PC-3 (cell line): ENCODE measurements around the gene PRDM11. TPM values are rescaled to one million over a fixed set of nuclear protein-coding genes. Genes with fewer than 3 reads are reported as not detected.

Experiments
- ATAC-seq: fragments of 200-7000 bp; cut with Tn5 transposase; 2 replicates; pipeline ENCODE4 v1.9.1; 2020; ENCODE audit warnings: mild to moderate bottlenecking, moderate library complexity
- BruUV-seq: library from RNA; stranded (reverse); fragments of 400-500 nt; replicated peaks from 2 replicates; lab custom pipeline; 2021; lab: Mats Ljungman, UMichigan
- CTCF ChIA-PET: fragments of 300-600 bp; sonication (Branson Sonifier 250); formaldehyde crosslinking; loops from one replicate; lab custom pipeline; 2022; ENCODE audit warnings: antibody characterized with exemption; lab: Charles Lee
- POLR2A ChIA-PET: fragments of 300-600 bp; sonication (Branson Sonifier 250); formaldehyde crosslinking; loops from one replicate; lab custom pipeline; 2022; ENCODE audit warnings: antibody characterized with exemption; ENCODE audit not compliant: unreplicated experiment; lab: Charles Lee
- DNase-seq: peaks from one replicate; pipeline ENCODE4 v3.0.0-alpha.2; 2015
- H2AFZ ChIP-seq: fragments of 300-600 bp; sonication (generic); 2 replicates; pipeline ENCODE4 v1.6.0; 2016; ENCODE audit warnings: antibody characterized with exemption, low read length
- H3F3A ChIP-seq: fragments of 300-600 bp; sonication (generic); one replicate; pipeline ENCODE4 v1.6.0; 2017; ENCODE audit warnings: antibody characterized with exemption, low read length, control low read depth, mild to moderate bottlenecking; ENCODE audit not compliant: unreplicated experiment
- H3K27ac ChIP-seq: fragments of 300-600 bp; sonication (generic); 2 replicates; pipeline ENCODE4 v1.5.1; 2016; ENCODE audit warnings: mild to moderate bottlenecking, low read length
- H3K27me3 ChIP-seq: fragments of 300-600 bp; sonication (generic); 2 replicates; pipeline ENCODE4 v1.6.1; 2016; ENCODE audit warnings: low read length, mixed read lengths
- H3K36me3 ChIP-seq: fragments of 300-600 bp; sonication (generic); 2 replicates; pipeline ENCODE4 v1.6.1; 2016; ENCODE audit warnings: low read depth, mixed run types, low read length, mixed read lengths
- H3K4me1 ChIP-seq: fragments of 300-600 bp; sonication (generic); 2 replicates; pipeline ENCODE4 v1.5.1; 2016; ENCODE audit warnings: low read length; ENCODE audit not compliant: insufficient read depth
- H3K4me2 ChIP-seq: fragments of 300-600 bp; sonication (generic); 2 replicates; pipeline ENCODE4 v1.6.0; 2016; ENCODE audit warnings: low read length
- H3K4me3 ChIP-seq: fragments of 300-600 bp; sonication (generic); 2 replicates; pipeline ENCODE4 v1.5.1; 2016; ENCODE audit warnings: mild to moderate bottlenecking, low read length, mixed read lengths
- H3K79me2 ChIP-seq: fragments of 300-600 bp; sonication (generic); 2 replicates; pipeline ENCODE4 v1.6.1; 2017; ENCODE audit warnings: low read length, mixed read lengths
- H3K9ac ChIP-seq: fragments of 300-600 bp; sonication (generic); 2 replicates; pipeline ENCODE4 v1.6.0; 2016; ENCODE audit warnings: mild to moderate bottlenecking, low read length
- H3K9me2 ChIP-seq: fragments of 300-600 bp; sonication (generic); replicated peaks from 2 replicates; pipeline ENCODE4 v1.6.1; 2016; ENCODE audit warnings: mixed run types, low read length, mixed read lengths
- H3K9me3 ChIP-seq: fragments of 300-600 bp; sonication (generic); 2 replicates; pipeline ENCODE4 v1.6.1; 2016; ENCODE audit warnings: low read length, mixed read lengths
- H4K20me1 ChIP-seq: fragments of 300-600 bp; sonication (generic); 2 replicates; pipeline ENCODE4 v1.6.1; 2016; ENCODE audit warnings: low read length, mixed read lengths
- CTCF ChIP-seq: fragments of 300-600 bp; sonication (generic); conservative IDR thresholded peaks from 2 replicates; pipeline ENCODE4 v1.5.1; 2017; ENCODE audit warnings: antibody characterized with exemption, low read depth, mild to moderate bottlenecking, low read length
- EZH2 ChIP-seq: fragments of 300-600 bp; sonication (generic); IDR thresholded peaks from one replicate; pipeline ENCODE4 v1.6.1; 2017; ENCODE audit warnings: antibody characterized with exemption, mild to moderate bottlenecking, low read length; ENCODE audit not compliant: unreplicated experiment
- EZH2phosphoT487 ChIP-seq: fragments of 300-600 bp; sonication (generic); IDR thresholded peaks from 2 replicates; pipeline ENCODE4 v1.6.1; 2018; ENCODE audit warnings: mild to moderate bottlenecking, antibody characterized with exemption, low read length, borderline replicate concordance
- intact Hi-C: fragments of 100-400 bp; cut with micrococcal nuclease; formaldehyde crosslinking; loops from 2 replicates; pipeline ENCODE4 v1.9.0; 2023
- total RNA-seq: library from RNA; depleted of rRNA; stranded (reverse); fragments of >200 nt; gene quantifications from 2 replicates; pipeline ENCODE4 v1.2.3, GENCODE V29; 2014

PRDM11 gene
- total RNA-seq, 1 experiment from 2014 or later, result 5.0 TPM

DNA sequence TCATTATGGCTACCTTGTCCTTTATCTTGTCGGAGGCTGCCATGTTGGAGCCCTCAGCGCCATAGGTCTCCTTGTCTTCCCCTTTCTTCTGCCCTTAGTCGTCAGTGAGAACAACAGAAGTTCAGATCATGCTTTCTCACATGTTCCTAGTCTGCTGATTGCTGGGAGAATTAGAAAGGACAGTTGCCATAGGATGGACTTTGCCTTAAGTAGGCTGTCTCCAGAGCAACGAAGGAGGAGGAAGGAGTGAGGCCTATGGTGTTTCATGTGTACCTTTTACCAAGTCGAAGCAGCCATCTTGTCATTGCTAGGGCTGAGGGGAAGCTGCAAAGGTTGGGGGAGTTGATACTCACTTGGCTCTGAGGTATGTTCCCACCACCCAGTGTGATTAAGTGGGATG is 77.1 kb downstream of the PRDM11 start:
- Histone ChIP-seq H3K9me2 (no peaks in the 10 kb centered on the region), H3K4me2 (no peak overlapping the region), H4K20me1 (no peaks in the 10 kb centered on the region), H3K27me3 (no peaks in the 10 kb centered on the region), H2AFZ (no peak overlapping the region), H3K27ac (no peak overlapping the region), H3K36me3 (no peaks in the 10 kb centered on the region), H3K9me3 (no peaks in the 10 kb centered on the region), H3K79me2 (no peaks in the 10 kb centered on the region), H3K4me1 (peaks cover 9% of the 10 kb centered on the region; the same call in 1 of the 2 replicates), H3K9ac (no peak overlapping the region), H3K4me3 (no peak overlapping the region), H3F3A (no peaks in the 10 kb centered on the region)
- ChIA-PET CTCF (no interaction called here), POLR2A (no interaction called here)
- TF ChIP-seq EZH2 (no peak), CTCF (no peak), EZH2phosphoT487 (no peak)
- intact Hi-C loops, result no loop called here
- ATAC-seq, result no peak
- BruUV-seq, result no TSS peak
- DNase-seq, result no peak

DNA sequence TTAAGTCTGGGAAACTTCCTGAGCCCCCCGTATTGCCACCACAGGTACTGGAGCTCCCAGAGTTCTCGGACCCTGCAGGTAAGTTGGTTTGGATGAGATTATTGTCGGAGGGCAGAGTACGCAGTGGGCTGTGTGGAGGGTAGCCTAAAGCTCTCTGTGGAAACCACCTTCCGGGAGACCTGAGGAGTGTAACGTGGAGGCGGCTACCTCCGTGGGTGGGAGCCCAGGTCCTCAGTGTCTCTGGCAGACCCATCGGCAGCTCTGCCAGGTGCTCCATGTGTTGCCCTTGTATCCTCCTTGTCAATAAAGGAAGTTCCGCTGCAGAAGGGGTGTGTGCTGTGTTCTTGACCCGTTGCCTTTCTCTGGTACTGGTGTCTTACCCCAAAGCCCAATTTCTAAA is 78.3 kb downstream of the PRDM11 start:
- no peaks in the 10 kb centered on the region for H3K36me3 ChIP-seq
- no peaks in the 10 kb centered on the region for H4K20me1 ChIP-seq
- BruUV-seq, result no TSS peak
- H3K4me3 ChIP-seq, result no peak overlapping the region
- H3K27ac ChIP-seq, result no peak overlapping the region
- no peaks in the 10 kb centered on the region for H3K79me2 ChIP-seq
- no peaks in the 10 kb centered on the region for H3K9me3 ChIP-seq
- intact Hi-C loops, result no loop called here
- ChIA-PET POLR2A (no interaction called here), CTCF (interaction anchor here (0.6 kb wide), 1 partner anchor 289 kb away, joined by 5 read pairs; no protein-coding TSS in a partner anchor)
- H3K4me2 ChIP-seq, result no peak overlapping the region
- no peaks in the 10 kb centered on the region for H3K9me2 ChIP-seq
- no peak for TF ChIP-seq EZH2phosphoT487
- TF ChIP-seq CTCF, result no peak
- no peak for TF ChIP-seq EZH2
- no peaks in the 10 kb centered on the region for H3K27me3 ChIP-seq
- ATAC-seq, result no peak
- no peak for DNase-seq
- no peaks in the 10 kb centered on the region for H3F3A ChIP-seq
- peaks cover 9% of the 10 kb centered on the region; the same call in 1 of the 2 replicates for H3K4me1 ChIP-seq
- no peak overlapping the region for H3K9ac ChIP-seq
- no peak overlapping the region for H2AFZ ChIP-seq

DNA sequence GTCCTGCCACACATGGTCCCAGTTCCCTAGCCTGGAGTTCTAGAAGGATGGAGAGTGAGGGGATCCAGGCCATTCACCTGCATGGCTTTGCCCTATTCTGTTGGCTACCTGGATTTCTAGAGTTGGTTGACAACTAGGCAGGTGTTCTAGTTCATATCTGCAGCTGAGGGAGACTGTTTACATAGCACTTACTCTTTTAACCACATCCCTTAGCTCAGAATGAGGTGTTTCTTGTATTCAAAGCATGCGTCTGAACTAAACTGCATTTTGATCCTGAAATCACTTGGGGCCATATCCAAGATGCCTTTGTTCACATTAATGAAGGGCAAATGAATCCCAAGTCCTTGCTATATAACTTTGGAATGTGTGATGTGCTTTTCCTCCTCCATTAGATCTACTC is 78.8 kb downstream of the PRDM11 start:
- H3K4me2 ChIP-seq, result no peak overlapping the region

More for the DNA sequence above, 78.8 kb downstream of the PRDM11 start:
- Histone ChIP-seq H3K27ac (no peak overlapping the region), H3K36me3 (no peaks in the 10 kb centered on the region), H3K9ac (no peak overlapping the region), H3F3A (no peaks in the 10 kb centered on the region), H2AFZ (no peak overlapping the region), H3K9me3 (no peaks in the 10 kb centered on the region), H3K27me3 (no peaks in the 10 kb centered on the region), H3K9me2 (no peaks in the 10 kb centered on the region), H3K4me1 (peaks cover 9% of the 10 kb centered on the region; the same call in 1 of the 2 replicates), H3K4me3 (no peak overlapping the region), H3K79me2 (no peaks in the 10 kb centered on the region), H4K20me1 (no peaks in the 10 kb centered on the region)
- TF ChIP-seq EZH2phosphoT487 (no peak), EZH2 (no peak), CTCF (no peak)
- POLR2A ChIA-PET, result no interaction called here
- DNase-seq (peak; percentile 55), ATAC-seq (peak; percentile 75)
- intact Hi-C loops, result no loop called here
- CTCF ChIA-PET, result interaction anchor here (0.6 kb wide), 1 partner anchor 289 kb away, joined by 5 read pairs; no protein-coding TSS in a partner anchor
- no TSS peak for BruUV-seq
